ENCODE data around the gene TBC1D13. TPM values are rescaled to one million over a fixed set of nuclear protein-coding genes. Genes with fewer than 3 reads are reported as not detected.
"Not testable (repeated sequence)": the region's sequence is repeated elsewhere in the genome, so short reads cannot be mapped to it uniquely, and the experiment has no call there.

TBC1D13 gene, protein sequence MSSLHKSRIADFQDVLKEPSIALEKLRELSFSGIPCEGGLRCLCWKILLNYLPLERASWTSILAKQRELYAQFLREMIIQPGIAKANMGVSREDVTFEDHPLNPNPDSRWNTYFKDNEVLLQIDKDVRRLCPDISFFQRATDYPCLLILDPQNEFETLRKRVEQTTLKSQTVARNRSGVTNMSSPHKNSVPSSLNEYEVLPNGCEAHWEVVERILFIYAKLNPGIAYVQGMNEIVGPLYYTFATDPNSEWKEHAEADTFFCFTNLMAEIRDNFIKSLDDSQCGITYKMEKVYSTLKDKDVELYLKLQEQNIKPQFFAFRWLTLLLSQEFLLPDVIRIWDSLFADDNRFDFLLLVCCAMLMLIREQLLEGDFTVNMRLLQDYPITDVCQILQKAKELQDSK
- total RNA-seq = 10 to 100 TPM; 15.7 to 16.9 TPM
- long read RNA-seq, partial matches to known transcripts = 14 of 19 reads
- long read RNA-seq, other reads (novel, unspliced or antisense) = 2 of 19 reads

- intact Hi-C loops (cut with DNase I) = no loop called here
- DNase-seq (peak; percentile 92), ATAC-seq (peak; percentile 98)
Observed at GRCh38 chr9:128786681-128787601, at the start of gene TBC1D13. Gene TBC1D13, plus strand, starts transcription at chr9:128787253. Its CDS starts 101 bp downstream, at chr9:128787354.

- DNase-seq (no peak), ATAC-seq (no peak)
- intact Hi-C loops (cut with DNase I) = no loop called here
Observed at GRCh38 chr9:128742401-128742800, 44.7 kb upstream of the TBC1D13 start.

DNA sequence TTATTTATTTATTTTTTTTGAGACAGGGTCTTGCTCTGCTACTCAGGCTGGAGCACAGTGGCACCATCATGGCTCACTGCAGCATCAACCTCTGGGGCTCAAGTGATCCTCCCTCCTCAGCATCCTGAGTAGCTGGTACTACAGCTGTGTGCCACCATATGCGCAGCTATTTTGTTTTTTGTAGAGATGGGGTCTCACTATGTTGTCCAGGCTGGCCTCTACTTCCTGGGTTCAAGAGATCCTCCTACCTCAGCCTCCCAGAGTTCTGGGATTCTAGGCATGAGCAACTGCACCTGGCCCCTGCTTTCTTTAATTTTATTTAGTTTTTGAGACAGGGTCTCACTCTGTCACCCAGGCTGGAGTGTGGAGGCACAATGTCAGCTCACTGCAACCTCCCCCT is 43.6 kb upstream of the TBC1D13 start:
- no peak for ATAC-seq
- no peak for DNase-seq
- intact Hi-C loops (cut with DNase I) = no loop called here

DNA sequence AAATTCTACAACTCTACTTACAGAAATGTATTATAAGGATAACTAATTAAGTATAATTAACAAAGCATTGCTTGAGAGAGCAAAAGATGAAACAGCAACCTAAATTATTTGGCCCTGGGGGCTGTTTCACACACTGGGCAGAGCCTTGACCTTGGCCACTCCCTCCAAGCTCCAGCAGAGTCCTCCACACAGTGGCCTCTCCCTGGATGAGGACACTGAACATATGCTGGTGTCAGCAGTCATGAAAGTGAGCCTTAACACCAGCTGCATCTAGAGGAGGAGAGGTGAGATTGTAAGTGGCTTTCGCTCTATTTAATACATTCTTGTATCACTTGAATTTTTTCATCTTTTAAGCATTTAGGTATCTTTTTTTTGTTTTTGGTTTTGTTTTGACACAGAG is 39.8 kb upstream of the TBC1D13 start:
- intact Hi-C loops (cut with DNase I) = no loop called here
- ATAC-seq (peak in 1 of 2 donors; percentile 50), DNase-seq (no peak)

- ATAC-seq (no peak), DNase-seq (no peak)
- intact Hi-C loops (cut with DNase I) = no loop called here
Observed at GRCh38 chr9:128750926-128751595, 36.0 kb upstream of the TBC1D13 start.

GRCh38 chr9:128753627-128754026 is 33.4 kb upstream of the TBC1D13 start:
- intact Hi-C loops (cut with DNase I) = no loop called here
- DNase-seq (no peak), ATAC-seq (no peak)

GRCh38 chr9:128757602-128758001 is 29.5 kb upstream of the TBC1D13 start:
- intact Hi-C loops (cut with DNase I) = no loop called here
- DNase-seq (no peak), ATAC-seq (no peak)

DNA sequence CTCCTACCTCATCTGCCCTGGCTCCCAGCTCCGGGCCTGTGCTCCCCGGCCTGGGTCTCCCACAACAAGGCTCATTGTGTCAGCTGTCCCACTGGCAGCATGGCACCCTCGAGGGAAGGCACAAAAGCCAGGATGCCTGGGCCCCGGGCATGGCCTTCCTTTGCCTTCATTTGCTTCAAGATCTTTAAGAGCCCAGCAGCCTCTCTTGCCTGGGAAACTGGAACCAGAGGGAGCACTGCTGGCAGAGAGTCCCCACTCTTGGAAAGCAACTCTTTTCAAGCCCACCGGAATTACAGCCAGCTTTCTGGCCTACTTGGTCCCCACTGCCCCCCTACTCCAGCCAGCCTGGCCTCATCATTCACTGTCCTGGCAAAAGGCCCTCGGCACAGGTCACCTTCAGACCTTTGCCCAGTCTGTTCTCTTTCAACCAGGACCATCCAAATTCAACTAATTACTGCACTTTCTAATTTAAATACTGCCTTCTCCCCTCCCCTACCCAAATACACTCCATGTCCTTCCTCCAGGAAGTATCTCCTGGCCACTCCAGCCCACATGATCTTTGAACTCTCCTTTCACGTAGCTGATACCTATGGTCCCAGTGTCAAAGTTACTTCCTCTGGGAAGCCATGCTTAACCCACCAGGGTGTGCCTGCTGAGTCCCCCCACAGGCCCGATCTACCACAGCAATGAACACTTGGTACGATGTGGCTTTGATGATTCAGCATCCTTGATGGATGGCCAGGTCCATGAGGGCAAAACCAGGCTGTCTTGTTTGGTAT is 24.2 kb upstream of the TBC1D13 start:
- DNase-seq (no peak), ATAC-seq (no peak)
- intact Hi-C loops (cut with DNase I) = no loop called here

DNA sequence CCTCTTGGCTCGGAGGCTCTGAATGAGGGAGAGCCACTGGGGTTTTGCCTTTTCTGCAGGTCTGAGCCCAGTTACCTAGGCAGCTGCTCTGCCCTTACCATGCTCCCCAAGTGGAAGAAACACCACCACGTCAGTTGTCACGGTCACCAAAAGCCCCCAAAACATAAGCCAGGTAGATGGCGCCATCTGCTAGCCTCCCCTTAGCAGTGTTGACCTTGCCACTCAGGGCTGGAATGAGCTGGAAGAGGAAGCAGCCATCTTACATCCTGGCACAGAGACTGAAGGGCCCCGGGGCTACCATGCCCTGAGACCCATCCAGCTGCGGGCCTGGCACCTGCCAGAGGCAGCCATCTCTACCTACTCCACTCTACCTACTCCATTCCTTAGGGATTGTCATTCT is 22.7 kb upstream of the TBC1D13 start:
- DNase-seq (no peak), ATAC-seq (no peak)
- intact Hi-C loops (cut with DNase I) = no loop called here

GRCh38 chr9:128765499-128765898 is 21.6 kb upstream of the TBC1D13 start:
- DNase-seq (no peak), ATAC-seq (no peak)
- intact Hi-C loops (cut with DNase I) = no loop called here

GRCh38 chr9:128768606-128769005 is 18.4 kb upstream of the TBC1D13 start:
- intact Hi-C loops (cut with DNase I) = no loop called here
- DNase-seq = no peak
- ATAC-seq = no peak

- ATAC-seq (no peak), DNase-seq (no peak)
- intact Hi-C loops (cut with DNase I) = no loop called here
Observed at GRCh38 chr9:128770286-128771030, 16.6 kb upstream of the TBC1D13 start.

- no peak for DNase-seq
- intact Hi-C loops (cut with DNase I) = no loop called here
- peak; percentile 42 to 58 for ATAC-seq
Observed at GRCh38 chr9:128771094-128771721, 15.8 kb upstream of the TBC1D13 start.

DNA sequence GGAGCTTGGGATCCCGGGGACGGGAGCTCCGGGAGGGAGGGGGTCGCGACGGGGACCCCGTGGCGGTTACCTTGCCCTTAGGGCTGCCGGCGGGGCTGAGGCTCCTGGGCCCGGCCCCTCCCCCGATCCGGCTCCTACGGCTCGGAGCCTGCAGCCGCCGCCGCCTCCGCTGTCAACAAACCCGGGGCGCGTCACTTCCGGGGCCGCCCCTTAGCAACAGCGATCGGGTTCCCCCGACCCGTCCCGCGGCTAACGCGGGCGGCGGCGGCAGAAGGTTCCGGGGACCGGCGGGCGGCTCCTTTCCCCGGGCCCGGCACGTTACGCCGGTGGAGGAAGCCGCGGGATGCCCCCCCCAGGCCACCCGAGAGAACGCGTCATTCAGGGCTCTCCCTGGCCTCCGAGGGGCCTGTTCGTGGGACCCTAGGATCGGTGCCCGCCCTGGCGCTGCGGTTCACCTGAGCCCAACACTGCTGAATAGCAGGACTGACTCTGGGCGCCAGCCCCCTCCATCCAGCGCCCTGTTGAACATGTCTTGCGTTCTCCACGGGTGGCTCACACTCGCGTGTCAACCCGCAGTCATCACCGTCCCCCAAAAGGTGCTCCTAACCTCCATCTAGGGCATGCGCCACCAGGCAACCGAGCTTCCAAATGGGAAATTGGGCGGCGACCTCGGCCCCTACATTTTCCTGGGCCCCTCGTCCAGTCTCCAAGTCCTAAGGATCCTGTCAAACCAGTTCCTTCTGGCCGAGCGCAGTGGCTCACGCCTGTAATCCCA is 15.1 kb upstream of the TBC1D13 start, which contains the start of gene ZER1:
ZER1 (minus strand) TSS at position 183 of the 775 bp plus-strand sequence. CDS start 16,362 bp downstream, outside the sequence.
- DNase-seq (peak; percentile 95), ATAC-seq (peak; percentile 99)
- intact Hi-C loops (cut with DNase I) = no loop called here

GRCh38 chr9:128773049-128773448 is 14.0 kb upstream of the TBC1D13 start:
- intact Hi-C loops (cut with DNase I) = no loop called here
- DNase-seq (no peak), ATAC-seq (no peak)

DNA sequence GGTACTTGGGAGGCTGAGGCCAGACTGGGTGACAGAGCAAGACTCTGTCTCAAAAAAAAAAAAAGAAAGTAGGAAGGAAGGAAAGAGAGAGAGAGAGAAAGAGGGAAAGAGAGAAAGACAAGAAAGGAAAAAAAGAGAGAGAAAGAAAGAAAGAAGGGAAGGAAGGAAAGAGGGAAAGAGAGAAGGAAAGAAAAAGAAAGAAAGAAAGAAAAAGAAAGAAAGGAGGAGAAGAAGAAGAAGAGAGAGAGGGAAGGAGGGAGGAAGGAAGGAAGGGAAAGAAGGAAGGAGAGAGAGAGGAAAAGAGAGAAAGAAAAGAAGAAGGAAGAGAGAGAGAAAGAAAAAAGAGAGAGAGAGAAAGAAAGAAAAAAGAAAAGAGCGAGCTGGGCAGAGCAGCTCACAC is 12.2 kb upstream of the TBC1D13 start:
- ATAC-seq = no peak
- intact Hi-C loops (cut with DNase I) = no loop called here

GRCh38 chr9:128780093-128780492 is 7.0 kb upstream of the TBC1D13 start:
- ATAC-seq; DNase-seq; intact Hi-C loops (cut with DNase I): not testable (repeated sequence)

More for the DNA sequence above, 12.2 kb upstream of the TBC1D13 start:
- no peak for DNase-seq
